GM21447 (cell line): ENCODE data around the gene SLC48A1.

Experiments
- ATAC-seq: cut with Tn5 transposase; IDR thresholded peaks from one replicate; pipeline ENCODE4 v1.9.1; 2021; ENCODE audit not compliant: unreplicated experiment

The SLC48A1 gene

GRCh38 chr12:47789712-47790489 is 16.9 kb downstream of the SLC48A1 start:
- ATAC-seq, result no peak

GRCh38 chr12:47790676-47791350 is 17.8 kb downstream of the SLC48A1 start:
- ATAC-seq, result no peak

- ATAC-seq, result no peak
Measured at GRCh38 chr12:47791351-47791746, 18.3 kb downstream of the SLC48A1 start.

GRCh38 chr12:47791874-47792273 is 18.8 kb downstream of the SLC48A1 start:
- ATAC-seq, result no peak

- no peak for ATAC-seq
Measured at GRCh38 chr12:47793015-47793681, 20.1 kb downstream of the SLC48A1 start.

GRCh38 chr12:47794679-47795078 is 21.6 kb downstream of the SLC48A1 start:
- ATAC-seq, result no peak

GRCh38 chr12:47795121-47795813 is 22.2 kb downstream of the SLC48A1 start:
- no peak for ATAC-seq

GRCh38 chr12:47795814-47796411 is 22.9 kb downstream of the SLC48A1 start:
- no peak for ATAC-seq

- ATAC-seq, result peak; percentile 62
Measured at GRCh38 chr12:47797441-47797840, 24.4 kb downstream of the SLC48A1 start.

- no peak for ATAC-seq
Measured at GRCh38 chr12:47798382-47798948, 25.4 kb downstream of the SLC48A1 start.

- ATAC-seq, result no peak
Measured at GRCh38 chr12:47799357-47799955, 26.4 kb downstream of the SLC48A1 start.

- ATAC-seq, result no peak
Measured at GRCh38 chr12:47800582-47800981, 27.5 kb downstream of the SLC48A1 start.

GRCh38 chr12:47801170-47801903 is 28.3 kb downstream of the SLC48A1 start:
- ATAC-seq, result no peak

- ATAC-seq, result no peak
Measured at GRCh38 chr12:47801904-47802246, 28.8 kb downstream of the SLC48A1 start.

- ATAC-seq, result no peak
Measured at GRCh38 chr12:47802312-47802711, 29.3 kb downstream of the SLC48A1 start.

GRCh38 chr12:47803191-47803875 is 30.3 kb downstream of the SLC48A1 start:
- ATAC-seq, result no peak

- no peak for ATAC-seq
Measured at GRCh38 chr12:47804171-47804570, 31.1 kb downstream of the SLC48A1 start.

GRCh38 chr12:47805417-47805816 is 32.4 kb downstream of the SLC48A1 start:
- no peak for ATAC-seq

GRCh38 chr12:47807338-47807737 is 34.3 kb downstream of the SLC48A1 start:
- ATAC-seq, result no peak
